H1 (cell line): ENCODE data around the gene RRP1. TPM values are rescaled to one million over a fixed set of nuclear protein-coding genes. Genes with fewer than 3 reads are reported as not detected.

Source experiments
- CTCF ChIA-PET: fragments of 300-600 bp; sonication (Branson Sonifier 250); formaldehyde crosslinking; loops from one replicate; lab custom pipeline; 2021; ENCODE audit not compliant: partially characterized antibody; lab: Charles Lee
- POLR2A ChIA-PET: fragments of 300-600 bp; sonication (Branson Sonifier 250); formaldehyde crosslinking; loops from one replicate; lab custom pipeline; 2021; ENCODE audit warnings: inconsistent platforms; ENCODE audit not compliant: partially characterized antibody; lab: Charles Lee
- DNase-seq, 2 experiments: peaks; one replicate each; pipeline versions ENCODE4 v3.0.0 to v3.0.0-alpha.2; 2010 to 2022; ENCODE audit warnings: low spot score in 2 of 2, low read depth in 1 of 2, mixed read lengths in 1 of 2
- FAIRE-seq: peaks from 2 replicates; lab custom pipeline; 2011; peaks lifted over from hg19 to GRCh38; lab: Jason Lieb, UNC
- H2AFZ ChIP-seq: 2 replicates; pipeline ENCODE4 v1.8.1; 2012; ENCODE audit warnings: low read length, inconsistent platforms
- H2AK5ac ChIP-seq: 2 replicates; pipeline ENCODE4 v1.6.1; 2013; ENCODE audit warnings: low read depth, low read length
- H2BK120ac ChIP-seq: replicated peaks from 2 replicates; pipeline ENCODE3; 2013; ENCODE audit warnings: low read depth, low read length, inconsistent platforms
- H2BK12ac ChIP-seq: 2 replicates; pipeline ENCODE4 v1.6.1; 2013; ENCODE audit warnings: low read depth, low read length
- H2BK15ac ChIP-seq: 2 replicates; pipeline ENCODE4 v1.6.1; 2013; ENCODE audit warnings: low read length
- H2BK20ac ChIP-seq: 2 replicates; pipeline ENCODE4 v1.6.1; 2013; ENCODE audit warnings: low read length
- H2BK5ac ChIP-seq: 2 replicates; pipeline ENCODE4 v1.6.1; 2013; ENCODE audit warnings: low read depth, low read length
- H3K14ac ChIP-seq: 2 replicates; pipeline ENCODE4 v1.6.1; 2013; ENCODE audit warnings: inconsistent platforms; ENCODE audit not compliant: insufficient read length
- H3K18ac ChIP-seq: 2 replicates; pipeline ENCODE4 v1.6.1; 2013; ENCODE audit warnings: low read length; ENCODE audit errors: extremely low read depth
- H3K23ac ChIP-seq: 2 replicates; pipeline ENCODE4 v1.6.1; 2013; ENCODE audit warnings: inconsistent platforms; ENCODE audit not compliant: insufficient read length
- H3K23me2 ChIP-seq: 2 replicates; pipeline ENCODE4 v1.6.1; 2013; ENCODE audit warnings: low read depth, low read length
- H3K27ac ChIP-seq: 2 replicates; pipeline ENCODE4 v1.6.1; 2011; ENCODE audit warnings: low read depth, low read length, inconsistent platforms
- H3K27me3 ChIP-seq, 4 experiments: replicated peaks in 1 of 4; 1 replicate in 1 of 4; 2 replicates in 3 of 4; pipeline versions ENCODE4 v1.6.1 to v1.8.1; 2011 to 2013; ENCODE audit warnings: low read length in 3 of 4, mild to moderate bottlenecking in 3 of 4, inconsistent platforms in 2 of 4, mixed read lengths in 2 of 4, moderate library complexity in 1 of 4; ENCODE audit not compliant: control insufficient read depth in 3 of 4, insufficient read depth in 3 of 4; ENCODE audit errors: extremely low read depth in 1 of 4
- H3K36me3 ChIP-seq, 4 experiments: 2 replicates each; pipeline versions ENCODE4 v1.6.1 to v1.8.1; 2011 to 2013; ENCODE audit warnings: mild to moderate bottlenecking in 4 of 4, low read length in 3 of 4, moderate library complexity in 2 of 4, control low read depth in 1 of 4, inconsistent platforms in 1 of 4; ENCODE audit not compliant: insufficient read depth in 4 of 4, control insufficient read depth in 2 of 4
- H3K4ac ChIP-seq: replicated peaks from 2 replicates; pipeline ENCODE3; 2013; ENCODE audit warnings: low read length, low read depth, mixed read lengths, inconsistent platforms; ENCODE audit not compliant: insufficient read length
- H3K4me1 ChIP-seq, 4 experiments: replicated peaks in 1 of 4; 1 replicate in 1 of 4; 2 replicates in 3 of 4; pipeline versions ENCODE4 v1.6.1 to v1.8.1; 2011 to 2013; ENCODE audit warnings: low read length in 3 of 4, inconsistent platforms in 2 of 4, mixed read lengths in 1 of 4; ENCODE audit not compliant: insufficient read depth in 4 of 4, control insufficient read depth in 3 of 4
- H3K4me2 ChIP-seq, 2 experiments: 2 replicates each; pipeline versions ENCODE4 v1.6.1 to v1.8.1; 2011 to 2013; ENCODE audit warnings: low read depth in 2 of 2, low read length in 2 of 2, control low read depth in 1 of 2, inconsistent platforms in 1 of 2, mild to moderate bottlenecking in 1 of 2; ENCODE audit not compliant: insufficient read depth in 1 of 2
- H3K4me3 ChIP-seq, 4 experiments: fragments of 200-600, 300-600 bp in 1 of 4; sonication (generic), shearing (Covaris generic), sonication (Bioruptor Twin) in 1 of 4; 2 replicates each; pipeline versions ENCODE4 v1.5.1 to v1.8.1; 2011 to 2016; ENCODE audit warnings: low read length in 4 of 4, low read depth in 3 of 4, control low read depth in 2 of 4, inconsistent platforms in 2 of 4, mild to moderate bottlenecking in 2 of 4, mixed read lengths in 1 of 4, moderate library complexity in 1 of 4; ENCODE audit not compliant: insufficient read depth in 2 of 4; ENCODE audit errors: extremely low read depth in 1 of 4
- H3K56ac ChIP-seq: replicated peaks from 2 replicates; pipeline ENCODE3; 2013; ENCODE audit warnings: low read depth, mild to moderate bottlenecking, mixed read lengths, low read length, inconsistent platforms; ENCODE audit not compliant: insufficient read length
- H3K79me1 ChIP-seq: 2 replicates; pipeline ENCODE4 v1.6.1; 2013; ENCODE audit warnings: low read depth, low read length, control low read depth
- H3K79me2 ChIP-seq, 2 experiments: 2 replicates each; pipeline versions ENCODE4 v1.6.1 to v1.8.1; 2012 to 2013; ENCODE audit warnings: low read length in 2 of 2, mild to moderate bottlenecking in 2 of 2, inconsistent platforms in 1 of 2; ENCODE audit not compliant: insufficient read depth in 2 of 2, control insufficient read depth in 1 of 2
- H3K9ac ChIP-seq, 4 experiments: replicated peaks in 1 of 4; 1 replicate in 1 of 4; 2 replicates in 3 of 4; pipeline versions ENCODE4 v1.6.1 to v1.8.1; 2011 to 2013; ENCODE audit warnings: low read depth in 3 of 4, low read length in 3 of 4, control low read depth in 2 of 4, mild to moderate bottlenecking in 2 of 4, moderate library complexity in 2 of 4, inconsistent platforms in 1 of 4; ENCODE audit errors: extremely low read depth in 1 of 4
- H3K9me3 ChIP-seq, 2 experiments: 2 replicates each; pipeline versions ENCODE4 v1.6.1 to v1.8.1; 2012 to 2013; ENCODE audit warnings: mild to moderate bottlenecking in 2 of 2, moderate library complexity in 2 of 2, control low read depth in 1 of 2, inconsistent platforms in 1 of 2, low read depth in 1 of 2, low read length in 1 of 2, mixed read lengths in 1 of 2; ENCODE audit not compliant: insufficient read depth in 2 of 2
- H4K20me1 ChIP-seq, 2 experiments: replicated peaks in 1 of 2; 2 replicates each; pipeline versions ENCODE3 to v1.8.1; 2011 to 2013; ENCODE audit warnings: inconsistent platforms in 2 of 2, low read length in 2 of 2, mild to moderate bottlenecking in 1 of 2; ENCODE audit not compliant: insufficient read depth in 2 of 2, control insufficient read depth in 1 of 2
- H4K5ac ChIP-seq: 2 replicates; pipeline ENCODE4 v1.6.1; 2013; ENCODE audit warnings: low read length, low read depth, mixed read lengths, inconsistent platforms; ENCODE audit not compliant: insufficient read length
- H4K8ac ChIP-seq: 2 replicates; pipeline ENCODE4 v1.8.0; 2013; ENCODE audit warnings: mild to moderate bottlenecking, moderate library complexity, low read length, inconsistent platforms; ENCODE audit not compliant: insufficient read depth; ENCODE audit errors: extremely low read depth
- H4K91ac ChIP-seq: replicated peaks from 2 replicates; pipeline ENCODE3; 2013; ENCODE audit warnings: low read length, mixed read lengths, inconsistent platforms; ENCODE audit not compliant: insufficient read length
- BACH1 ChIP-seq: IDR thresholded peaks from 2 replicates; pipeline ENCODE4 v1.6.1; 2012; ENCODE audit warnings: low read length, improper control_type of control experiment
- CHD2 ChIP-seq: IDR thresholded peaks from 2 replicates; pipeline ENCODE4 v1.6.1; 2012; ENCODE audit warnings: low read length, improper control_type of control experiment
- CREB1 ChIP-seq: IDR thresholded peaks from 2 replicates; pipeline ENCODE4 v1.6.1; 2012; ENCODE audit warnings: inconsistent platforms
- CTBP2 ChIP-seq: IDR thresholded peaks from 2 replicates; pipeline ENCODE4 v1.7.0; 2011; ENCODE audit warnings: borderline replicate concordance, mild to moderate bottlenecking, moderate library complexity, mixed read lengths, low read length; ENCODE audit not compliant: insufficient read depth, insufficient read length
- EGR1 ChIP-seq: IDR thresholded peaks from 2 replicates; pipeline ENCODE4 v1.6.1; 2011; ENCODE audit warnings: low read depth, low read length, borderline replicate concordance
- POLR2AphosphoS5 ChIP-seq: IDR thresholded peaks from 2 replicates; pipeline ENCODE4 v1.6.1; 2011; ENCODE audit warnings: low read depth, low read length
- RBBP5 ChIP-seq: IDR thresholded peaks from 2 replicates; pipeline ENCODE4 v1.7.1; 2012; ENCODE audit warnings: low read depth, mild to moderate bottlenecking, inconsistent platforms, low read length, moderate library complexity, borderline replicate concordance
- SIN3A ChIP-seq, 2 experiments: IDR thresholded peaks in 1 of 2; conservative IDR thresholded peaks in 1 of 2; 2 replicates each; pipeline ENCODE4 v1.6.1; 2011 to 2012; ENCODE audit warnings: low read length in 2 of 2, improper control_type of control experiment in 1 of 2, low read depth in 1 of 2, mild to moderate bottlenecking in 1 of 2
- SRF ChIP-seq: IDR thresholded peaks from 2 replicates; pipeline ENCODE4 v1.6.1; 2011; ENCODE audit warnings: mild to moderate bottlenecking, low read depth, low read length, moderate library complexity
- WGBS, 2 experiments: shearing (Covaris generic) in 1 of 2; methylation state at CpG; one replicate each; pipeline versions ENCODE4 v1.1.6 to v1.1.7; 2013 to 2015; ENCODE audit warnings: low lambda C conversion rate in 2 of 2, mixed read lengths in 2 of 2, inconsistent platforms in 1 of 2, low coverage in 1 of 2, missing lambda C conversion rate in 1 of 2; ENCODE audit not compliant: insufficient replicate concordance in 2 of 2, insufficient coverage in 1 of 2, insufficient read length in 1 of 2; ENCODE audit errors: extremely low coverage in 1 of 2, missing lambda C conversion rate in 1 of 2; 5-methylcytosine and 5-hydroxymethylcytosine counted together
- polyA plus RNA-seq, 7 experiments: library from polyadenylated mRNA; depleted of rRNA in 3 of 7; stranded (reverse) in 5 of 7; unstranded in 2 of 7; fragments of >200 nt in 5 of 7; fragments of 200-250 nt in 2 of 7; gene quantifications; 1 replicate in 5 of 7; 2 replicates in 1 of 7; 4 replicates in 1 of 7; pipeline versions ENCODE4 v1.2.1 to v1.2.3, GENCODE V29; 2011 to 2013; ENCODE audit warnings: missing spikeins in 2 of 7, mixed read lengths in 2 of 7
- total RNA-seq: library from RNA; stranded (reverse); fragmentation: NEBNext Ultra II Directional; extraction: Animal tissue kit (Norgen Biotek cat#: 25700); gene quantifications from 2 replicates; pipeline ENCODE4 v1.2.1, GENCODE V29; 2021
- TF ChIP-seq, protein P1 (sequence below): IDR thresholded peaks from 2 replicates; pipeline ENCODE4 v1.6.1; 2011; ENCODE audit warnings: low read depth, mild to moderate bottlenecking, low read length; ENCODE audit not compliant: insufficient read depth

The RRP1 gene
- total and polyA plus RNA-seq, 2 of the 8 experiments (the other 6 are each of a cell fraction or from before 2014, with no cell fraction given), result 11.6 to 55.2 TPM

DNA sequence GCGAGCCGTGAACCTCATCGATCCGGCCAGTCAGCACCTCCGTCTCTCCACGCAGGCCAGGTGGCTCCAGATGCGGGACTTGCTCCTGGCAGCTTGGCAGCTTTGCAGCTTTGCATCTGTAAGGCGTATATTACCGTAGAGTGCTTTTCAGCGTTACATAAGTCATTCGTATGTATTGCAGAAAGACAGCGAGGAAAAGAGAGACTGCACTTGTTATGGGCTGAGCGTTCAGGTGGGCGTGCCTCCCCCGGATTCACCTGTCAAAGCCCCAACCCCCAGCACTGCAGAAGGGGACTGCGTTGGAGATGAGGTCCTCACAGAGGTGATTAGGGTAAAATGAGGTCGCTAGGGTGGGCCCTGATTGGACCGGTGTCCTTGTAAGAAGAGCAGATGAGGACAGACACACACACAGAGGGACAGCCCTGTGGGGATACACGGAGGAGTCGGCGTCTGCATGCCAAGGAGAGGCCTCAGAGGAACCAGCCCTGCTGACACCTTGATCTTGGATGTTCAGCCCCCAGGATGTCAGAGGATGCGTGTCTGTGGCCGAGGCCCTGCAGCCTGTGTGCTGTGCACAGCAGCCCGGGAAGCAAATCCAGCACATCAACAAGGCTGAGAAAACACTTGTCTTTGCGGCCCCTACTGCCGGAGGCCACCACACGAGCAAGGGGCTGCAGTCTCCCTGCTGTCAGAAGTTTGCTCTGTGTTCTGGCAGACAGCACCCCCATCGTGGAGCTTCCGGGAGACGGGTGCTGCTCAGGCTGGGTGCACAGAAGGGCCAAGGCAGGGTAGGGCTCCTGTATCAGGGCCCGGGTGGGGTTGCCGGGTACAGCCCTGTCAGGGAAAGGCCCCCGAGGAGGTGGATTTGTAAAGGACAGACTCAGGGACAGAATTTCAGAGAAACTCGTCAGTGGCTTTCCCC, 64.7 kb downstream of the RRP1 start:
- peaks cover 0 to under 1% (median 0%) of the 10 kb centered on the region in 4 experiments; a peak in 1 of 7 replicates for H3K4me1 ChIP-seq
- no peak overlapping the region for H2BK15ac ChIP-seq
- no peak overlapping the region for H2BK12ac ChIP-seq
- no peaks in the 10 kb centered on the region for H3K9me3 ChIP-seq
- H4K91ac ChIP-seq, result no peak overlapping the region
- no peaks in the 10 kb centered on the region for H3K79me1 ChIP-seq
- H3K14ac ChIP-seq, result no peak overlapping the region
- no peaks in the 10 kb centered on the region for H4K20me1 ChIP-seq
- no peak overlapping the region for H4K5ac ChIP-seq
- ChIA-PET POLR2A (no interaction called here), CTCF (interaction anchor here (0.8 to 10.4 kb wide), 3 partner anchors 11 to 121 kb away, joined by 3 to 73 read pairs (median 5); no protein-coding TSS in a partner anchor)
- H3K4me2 ChIP-seq, result no peak overlapping the region
- no peak overlapping the region for H3K9ac ChIP-seq
- no peak overlapping the region for H2AK5ac ChIP-seq
- H2BK5ac ChIP-seq, result no peak overlapping the region
- no peak overlapping the region for H3K4me3 ChIP-seq
- no peak overlapping the region for H3K4ac ChIP-seq
- no peak overlapping the region for H2AFZ ChIP-seq
- no peak overlapping the region for H3K23ac ChIP-seq
- no peak overlapping the region for H3K56ac ChIP-seq
- no peak overlapping the region for H2BK120ac ChIP-seq
- no peak overlapping the region for H4K8ac ChIP-seq
- H3K27ac ChIP-seq, result no peak overlapping the region
- no peaks in the 10 kb centered on the region for H3K23me2 ChIP-seq
- H2BK20ac ChIP-seq, result no peak overlapping the region; the same call in 1 of the 2 replicates
- no peaks in the 10 kb centered on the region for H3K27me3 ChIP-seq
- no peak overlapping the region for H3K18ac ChIP-seq
- FAIRE-seq (no peak), DNase-seq (no peak)
- no peaks in the 10 kb centered on the region for H3K36me3 ChIP-seq
- H3K79me2 ChIP-seq, result no peaks in the 10 kb centered on the region
- 88% methylated on average over 34 of the region's 34 CpGs; no CpG with 5 or more reads in 1 of the 2 experiments for WGBS, 2 experiments
- TF ChIP-seq CREB1, result no peak
- TF ChIP-seq EGR1, result no peak
- no peak for TF ChIP-seq CHD2
- no peak for TF ChIP-seq SIN3A (conservative IDR thresholded peaks at IDR 0.05 in 1 of 2, IDR thresholded peaks at IDR 0.05 in 1 of 2; ENCODE audit: low read depth in 1 of 2, low read length in 2 of 2)
- no peak for TF ChIP-seq SRF
- TF ChIP-seq CTBP2, result no peak
- TF ChIP-seq POLR2AphosphoS5, result no peak
- TF ChIP-seq, protein P1, sequence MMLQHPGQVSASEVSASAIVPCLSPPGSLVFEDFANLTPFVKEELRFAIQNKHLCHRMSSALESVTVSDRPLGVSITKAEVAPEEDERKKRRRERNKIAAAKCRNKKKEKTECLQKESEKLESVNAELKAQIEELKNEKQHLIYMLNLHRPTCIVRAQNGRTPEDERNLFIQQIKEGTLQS, result no peak
- no peak for TF ChIP-seq RBBP5
- no peak for TF ChIP-seq BACH1
